Measurements from ENCODE around the gene LNP1.
A peak's percentile ranks its signal among the peaks of the same experiment; 100 is the strongest.

The LNP1 gene

GRCh38 chr3:100486808-100487207 lies 85.5 kb downstream of the LNP1 start:
- no peak overlapping the region for H3K4me3 ChIP-seq (replicated peaks; ENCODE audit: insufficient read depth, low read length)
- H3K27me3 ChIP-seq (ENCODE audit: insufficient read depth, poor library complexity, severe bottlenecking), result peaks cover 7% of the 10 kb centered on the region
- no peak for TF ChIP-seq CTCF (IDR thresholded peaks at IDR 0.05; ENCODE audit: insufficient read depth, low read length)
- no peak for TF ChIP-seq GABPA (IDR thresholded peaks at IDR 0.05; ENCODE audit: low read depth)
- no peak for DNase-seq (ENCODE audit: low read depth in 1 of 2, low spot score in 1 of 2)
- no peak overlapping the region for H3K27ac ChIP-seq (replicated peaks)

- H3K4me3 ChIP-seq (replicated peaks; ENCODE audit: insufficient read depth, low read length), result no peak overlapping the region
- no peak overlapping the region for H3K27ac ChIP-seq (replicated peaks)
- no peak for DNase-seq (ENCODE audit: low read depth in 1 of 2, low spot score in 1 of 2)
- H3K27me3 ChIP-seq (ENCODE audit: insufficient read depth, poor library complexity, severe bottlenecking), result peaks cover 9% of the 10 kb centered on the region
- TF ChIP-seq POLR2AphosphoS5 (IDR thresholded peaks at IDR 0.05; ENCODE audit: low read depth), result no peak
- no peak for TF ChIP-seq SPI1 (IDR thresholded peaks at IDR 0.05; ENCODE audit: borderline replicate concordance, low read depth)
- no peak for TF ChIP-seq GABPA (IDR thresholded peaks at IDR 0.05; ENCODE audit: low read depth)
- TF ChIP-seq CTCF (IDR thresholded peaks at IDR 0.05; ENCODE audit: insufficient read depth, low read length), result no peak
- no peak for TF ChIP-seq REST (IDR thresholded peaks at IDR 0.05; ENCODE audit: insufficient replicate concordance, low read depth)
Measured at GRCh38 chr3:100489118-100489517, 87.8 kb downstream of the LNP1 start.

GRCh38 chr3:100492059-100493006 lies 91.0 kb downstream of the LNP1 start, which contains the start of gene TMEM45A:
TSS of gene TMEM45A (plus strand) at chr3:100492619. CDS start at chr3:100555212, 62,593 bp downstream.
- no peak within 1 kb of the TSS for H3K27ac ChIP-seq (replicated peaks)
- peak within 1 kb of the TSS; percentile 62 for H3K4me3 ChIP-seq (replicated peaks; ENCODE audit: insufficient read depth, low read length)
- TF ChIP-seq SPI1 (IDR thresholded peaks at IDR 0.05; ENCODE audit: borderline replicate concordance, low read depth) (peak; percentile 55; the same call in 1 of the 2 replicates), POLR2AphosphoS5 (IDR thresholded peaks at IDR 0.05; ENCODE audit: low read depth) (no peak)
- H3K27me3 ChIP-seq (ENCODE audit: insufficient read depth, poor library complexity, severe bottlenecking), result peaks cover 9% of the 10 kb centered on the region
- peak; percentile 70 to 74 for DNase-seq (ENCODE audit: low read depth in 1 of 2, low spot score in 1 of 2)

GRCh38 chr3:100496711-100497261 lies 95.4 kb downstream of the LNP1 start:
- H3K4me3 ChIP-seq (replicated peaks; ENCODE audit: insufficient read depth, low read length), result no peak overlapping the region
- TF ChIP-seq SPI1 (IDR thresholded peaks at IDR 0.05; ENCODE audit: borderline replicate concordance, low read depth) (no peak), GABPA (IDR thresholded peaks at IDR 0.05; ENCODE audit: low read depth) (no peak), CTCF (IDR thresholded peaks at IDR 0.05; ENCODE audit: insufficient read depth, low read length) (no peak), POLR2AphosphoS5 (IDR thresholded peaks at IDR 0.05; ENCODE audit: low read depth) (no peak), REST (IDR thresholded peaks at IDR 0.05; ENCODE audit: insufficient replicate concordance, low read depth) (no peak)
- H3K27me3 ChIP-seq (ENCODE audit: insufficient read depth, poor library complexity, severe bottlenecking), result peaks cover 2% of the 10 kb centered on the region
- no peak overlapping the region for H3K27ac ChIP-seq (replicated peaks)
- no peak for DNase-seq (ENCODE audit: low read depth in 1 of 2, low spot score in 1 of 2)

All from HL-60 (cell line).